ENCODE results near the gene TSFM. TPM values are rescaled to one million over a fixed set of nuclear protein-coding genes. Genes with fewer than 3 reads are reported as not detected.

Gene TSFM
- total and polyA plus RNA-seq, 2 of the 13 experiments (the other 11 are each of a cell fraction or from before 2014, with no cell fraction given), result 29.8 to 68.3 TPM

DNA sequence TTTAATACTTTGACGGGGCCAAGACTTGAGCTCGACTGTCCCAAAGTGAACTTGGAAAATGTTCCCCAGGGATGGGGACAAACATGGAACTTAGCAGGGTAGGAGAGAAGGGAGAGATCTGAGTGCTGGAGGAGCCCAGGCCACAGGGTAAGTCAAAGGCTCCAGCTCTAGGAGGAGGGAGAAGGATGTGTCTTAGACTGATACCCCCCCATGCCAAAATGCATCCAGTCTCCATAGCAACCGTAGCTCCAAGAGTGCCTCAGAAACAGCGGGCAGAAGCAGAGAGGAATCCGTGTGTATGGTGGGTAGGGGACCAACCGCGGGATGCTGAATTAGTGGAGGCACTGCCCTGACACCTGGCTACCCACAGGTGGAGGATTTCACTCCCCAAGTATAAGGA lies 43.2 kb upstream of the TSFM start:
- DNase-seq (ENCODE audit: low spot score), result no peak
- intact Hi-C loops (cut with micrococcal nuclease; ENCODE audit: unreplicated experiment) (loop anchor here (5.0 kb wide), 2 partner anchors 47 to 157 kb away; partner anchors contain the start of gene OS9), in situ Hi-C loops (cut with HindIII; ENCODE audit: extremely low pct_ligation_motif_present, low pct_unique_long_range_greater_than_20kb) (no loop called here)
- 28% methylated on average over 7 of the region's 7 CpGs for WGBS (ENCODE audit: low lambda C conversion rate)
- ChIA-PET POLR2A (no interaction called here), CTCF (ENCODE audit: low intra/inter-chr PET ratio, low total read pairs) (no interaction called here)
- no peaks in the 10 kb centered on the region for H4K20me1 ChIP-seq (ENCODE audit: insufficient read depth, low read length)
- H2AFZ ChIP-seq (ENCODE audit: low read length), result no peak overlapping the region
- no peak for ATAC-seq
- H3K36me3 ChIP-seq (replicated peaks in 1 of 2; ENCODE audit: control insufficient read depth in 1 of 2, insufficient read depth in 2 of 2, low read length in 2 of 2), result no peaks in the 10 kb centered on the region
- no TSS peak for BruUV-seq (replicated peaks)
- H3K4me1 ChIP-seq (ENCODE audit: insufficient read depth, low read length), result peaks cover 65% of the 10 kb centered on the region
- no peaks in the 10 kb centered on the region for H3K9me3 ChIP-seq (ENCODE audit: low read length)
- H3K79me2 ChIP-seq (ENCODE audit: insufficient read depth, low read length), result no peaks in the 10 kb centered on the region
- H3K9ac ChIP-seq (ENCODE audit: insufficient read depth, low read depth, low read length), result no peak overlapping the region
- H3K4me2 ChIP-seq (ENCODE audit: low read depth, low read length), result peak overlapping the region; percentile 12; the same call in 1 of the 2 replicates
- no peak overlapping the region for H3K27ac ChIP-seq (ENCODE audit: extremely low read length, insufficient read depth, low read length)
- no peak overlapping the region for H3K4me3 ChIP-seq (replicated peaks in 1 of 3; ENCODE audit: insufficient read depth in 1 of 3, low read depth in 2 of 3, low read length in 3 of 3)
- peaks cover 12 to 44% of the 10 kb centered on the region in 2 experiments; a peak in 4 of 5 replicates for H3K27me3 ChIP-seq (ENCODE audit: control insufficient read depth in 1 of 2, insufficient read depth in 2 of 2, low read length in 2 of 2)
- no peak for FAIRE-seq
- TF ChIP-seq ZNF83 (CRISPR knock-in tag; IDR thresholded peaks at IDR 0.05; ENCODE audit: borderline replicate concordance) (no peak), ZNF224 (CRISPR knock-in tag; IDR thresholded peaks at IDR 0.05) (no peak), ZNF703 (CRISPR knock-in tag; IDR thresholded peaks at IDR 0.05; ENCODE audit: borderline replicate concordance) (no peak), CBX1 (IDR thresholded peaks at IDR 0.05; ENCODE audit: low read depth) (no peak), HOXA7 (CRISPR knock-in tag; IDR thresholded peaks at IDR 0.05) (no peak), GABPA (IDR thresholded peaks at IDR 0.05; ENCODE audit: low read depth, low read length) (no peak), GABPA (CRISPR knock-in tag; IDR thresholded peaks at IDR 0.05; ENCODE audit: low read depth) (no peak)
- TF ChIP-seq, protein P1, sequence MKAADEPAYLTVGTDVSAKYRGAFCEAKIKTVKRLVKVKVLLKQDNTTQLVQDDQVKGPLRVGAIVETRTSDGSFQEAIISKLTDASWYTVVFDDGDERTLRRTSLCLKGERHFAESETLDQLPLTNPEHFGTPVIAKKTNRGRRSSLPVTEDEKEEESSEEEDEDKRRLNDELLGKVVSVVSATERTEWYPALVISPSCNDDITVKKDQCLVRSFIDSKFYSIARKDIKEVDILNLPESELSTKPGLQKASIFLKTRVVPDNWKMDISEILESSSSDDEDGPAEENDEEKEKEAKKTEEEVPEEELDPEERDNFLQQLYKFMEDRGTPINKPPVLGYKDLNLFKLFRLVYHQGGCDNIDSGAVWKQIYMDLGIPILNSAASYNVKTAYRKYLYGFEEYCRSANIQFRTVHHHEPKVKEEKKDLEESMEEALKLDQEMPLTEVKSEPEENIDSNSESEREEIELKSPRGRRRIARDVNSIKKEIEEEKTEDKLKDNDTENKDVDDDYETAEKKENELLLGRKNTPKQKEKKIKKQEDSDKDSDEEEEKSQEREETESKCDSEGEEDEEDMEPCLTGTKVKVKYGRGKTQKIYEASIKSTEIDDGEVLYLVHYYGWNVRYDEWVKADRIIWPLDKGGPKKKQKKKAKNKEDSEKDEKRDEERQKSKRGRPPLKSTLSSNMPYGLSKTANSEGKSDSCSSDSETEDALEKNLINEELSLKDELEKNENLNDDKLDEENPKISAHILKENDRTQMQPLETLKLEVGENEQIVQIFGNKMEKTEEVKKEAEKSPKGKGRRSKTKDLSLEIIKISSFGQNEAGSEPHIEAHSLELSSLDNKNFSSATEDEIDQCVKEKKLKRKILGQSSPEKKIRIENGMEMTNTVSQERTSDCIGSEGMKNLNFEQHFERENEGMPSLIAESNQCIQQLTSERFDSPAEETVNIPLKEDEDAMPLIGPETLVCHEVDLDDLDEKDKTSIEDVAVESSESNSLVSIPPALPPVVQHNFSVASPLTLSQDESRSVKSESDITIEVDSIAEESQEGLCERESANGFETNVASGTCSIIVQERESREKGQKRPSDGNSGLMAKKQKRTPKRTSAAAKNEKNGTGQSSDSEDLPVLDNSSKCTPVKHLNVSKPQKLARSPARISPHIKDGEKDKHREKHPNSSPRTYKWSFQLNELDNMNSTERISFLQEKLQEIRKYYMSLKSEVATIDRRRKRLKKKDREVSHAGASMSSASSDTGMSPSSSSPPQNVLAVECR (CRISPR knock-in tag; IDR thresholded peaks at IDR 0.05; ENCODE audit: borderline replicate concordance), result no peak
- TF ChIP-seq, protein P2, sequence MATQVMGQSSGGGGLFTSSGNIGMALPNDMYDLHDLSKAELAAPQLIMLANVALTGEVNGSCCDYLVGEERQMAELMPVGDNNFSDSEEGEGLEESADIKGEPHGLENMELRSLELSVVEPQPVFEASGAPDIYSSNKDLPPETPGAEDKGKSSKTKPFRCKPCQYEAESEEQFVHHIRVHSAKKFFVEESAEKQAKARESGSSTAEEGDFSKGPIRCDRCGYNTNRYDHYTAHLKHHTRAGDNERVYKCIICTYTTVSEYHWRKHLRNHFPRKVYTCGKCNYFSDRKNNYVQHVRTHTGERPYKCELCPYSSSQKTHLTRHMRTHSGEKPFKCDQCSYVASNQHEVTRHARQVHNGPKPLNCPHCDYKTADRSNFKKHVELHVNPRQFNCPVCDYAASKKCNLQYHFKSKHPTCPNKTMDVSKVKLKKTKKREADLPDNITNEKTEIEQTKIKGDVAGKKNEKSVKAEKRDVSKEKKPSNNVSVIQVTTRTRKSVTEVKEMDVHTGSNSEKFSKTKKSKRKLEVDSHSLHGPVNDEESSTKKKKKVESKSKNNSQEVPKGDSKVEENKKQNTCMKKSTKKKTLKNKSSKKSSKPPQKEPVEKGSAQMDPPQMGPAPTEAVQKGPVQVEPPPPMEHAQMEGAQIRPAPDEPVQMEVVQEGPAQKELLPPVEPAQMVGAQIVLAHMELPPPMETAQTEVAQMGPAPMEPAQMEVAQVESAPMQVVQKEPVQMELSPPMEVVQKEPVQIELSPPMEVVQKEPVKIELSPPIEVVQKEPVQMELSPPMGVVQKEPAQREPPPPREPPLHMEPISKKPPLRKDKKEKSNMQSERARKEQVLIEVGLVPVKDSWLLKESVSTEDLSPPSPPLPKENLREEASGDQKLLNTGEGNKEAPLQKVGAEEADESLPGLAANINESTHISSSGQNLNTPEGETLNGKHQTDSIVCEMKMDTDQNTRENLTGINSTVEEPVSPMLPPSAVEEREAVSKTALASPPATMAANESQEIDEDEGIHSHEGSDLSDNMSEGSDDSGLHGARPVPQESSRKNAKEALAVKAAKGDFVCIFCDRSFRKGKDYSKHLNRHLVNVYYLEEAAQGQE (IDR thresholded peaks at IDR 0.05; ENCODE audit: borderline replicate concordance in 1 of 2, low read depth in 1 of 2, low read length in 2 of 2), result no peak
- TF ChIP-seq, protein P3, sequence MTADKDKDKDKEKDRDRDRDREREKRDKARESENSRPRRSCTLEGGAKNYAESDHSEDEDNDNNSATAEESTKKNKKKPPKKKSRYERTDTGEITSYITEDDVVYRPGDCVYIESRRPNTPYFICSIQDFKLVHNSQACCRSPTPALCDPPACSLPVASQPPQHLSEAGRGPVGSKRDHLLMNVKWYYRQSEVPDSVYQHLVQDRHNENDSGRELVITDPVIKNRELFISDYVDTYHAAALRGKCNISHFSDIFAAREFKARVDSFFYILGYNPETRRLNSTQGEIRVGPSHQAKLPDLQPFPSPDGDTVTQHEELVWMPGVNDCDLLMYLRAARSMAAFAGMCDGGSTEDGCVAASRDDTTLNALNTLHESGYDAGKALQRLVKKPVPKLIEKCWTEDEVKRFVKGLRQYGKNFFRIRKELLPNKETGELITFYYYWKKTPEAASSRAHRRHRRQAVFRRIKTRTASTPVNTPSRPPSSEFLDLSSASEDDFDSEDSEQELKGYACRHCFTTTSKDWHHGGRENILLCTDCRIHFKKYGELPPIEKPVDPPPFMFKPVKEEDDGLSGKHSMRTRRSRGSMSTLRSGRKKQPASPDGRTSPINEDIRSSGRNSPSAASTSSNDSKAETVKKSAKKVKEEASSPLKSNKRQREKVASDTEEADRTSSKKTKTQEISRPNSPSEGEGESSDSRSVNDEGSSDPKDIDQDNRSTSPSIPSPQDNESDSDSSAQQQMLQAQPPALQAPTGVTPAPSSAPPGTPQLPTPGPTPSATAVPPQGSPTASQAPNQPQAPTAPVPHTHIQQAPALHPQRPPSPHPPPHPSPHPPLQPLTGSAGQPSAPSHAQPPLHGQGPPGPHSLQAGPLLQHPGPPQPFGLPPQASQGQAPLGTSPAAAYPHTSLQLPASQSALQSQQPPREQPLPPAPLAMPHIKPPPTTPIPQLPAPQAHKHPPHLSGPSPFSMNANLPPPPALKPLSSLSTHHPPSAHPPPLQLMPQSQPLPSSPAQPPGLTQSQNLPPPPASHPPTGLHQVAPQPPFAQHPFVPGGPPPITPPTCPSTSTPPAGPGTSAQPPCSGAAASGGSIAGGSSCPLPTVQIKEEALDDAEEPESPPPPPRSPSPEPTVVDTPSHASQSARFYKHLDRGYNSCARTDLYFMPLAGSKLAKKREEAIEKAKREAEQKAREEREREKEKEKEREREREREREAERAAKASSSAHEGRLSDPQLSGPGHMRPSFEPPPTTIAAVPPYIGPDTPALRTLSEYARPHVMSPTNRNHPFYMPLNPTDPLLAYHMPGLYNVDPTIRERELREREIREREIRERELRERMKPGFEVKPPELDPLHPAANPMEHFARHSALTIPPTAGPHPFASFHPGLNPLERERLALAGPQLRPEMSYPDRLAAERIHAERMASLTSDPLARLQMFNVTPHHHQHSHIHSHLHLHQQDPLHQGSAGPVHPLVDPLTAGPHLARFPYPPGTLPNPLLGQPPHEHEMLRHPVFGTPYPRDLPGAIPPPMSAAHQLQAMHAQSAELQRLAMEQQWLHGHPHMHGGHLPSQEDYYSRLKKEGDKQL (CRISPR knock-in tag; IDR thresholded peaks at IDR 0.05; ENCODE audit: low read depth), result no peak
- TF ChIP-seq, protein P4, sequence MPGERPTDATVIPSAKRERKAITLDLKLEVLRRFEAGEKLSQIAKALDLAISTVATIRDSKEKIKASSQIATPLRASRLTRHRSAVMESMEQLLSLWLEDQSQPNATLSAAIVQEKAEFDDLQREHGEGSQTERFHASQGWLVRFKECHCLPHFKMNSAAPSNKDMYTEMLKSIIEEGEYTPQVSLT (CRISPR knock-in tag; IDR thresholded peaks at IDR 0.05; ENCODE audit: borderline replicate concordance, low read depth), result no peak
